ENCODE data around the gene MBTPS1.

DNA sequence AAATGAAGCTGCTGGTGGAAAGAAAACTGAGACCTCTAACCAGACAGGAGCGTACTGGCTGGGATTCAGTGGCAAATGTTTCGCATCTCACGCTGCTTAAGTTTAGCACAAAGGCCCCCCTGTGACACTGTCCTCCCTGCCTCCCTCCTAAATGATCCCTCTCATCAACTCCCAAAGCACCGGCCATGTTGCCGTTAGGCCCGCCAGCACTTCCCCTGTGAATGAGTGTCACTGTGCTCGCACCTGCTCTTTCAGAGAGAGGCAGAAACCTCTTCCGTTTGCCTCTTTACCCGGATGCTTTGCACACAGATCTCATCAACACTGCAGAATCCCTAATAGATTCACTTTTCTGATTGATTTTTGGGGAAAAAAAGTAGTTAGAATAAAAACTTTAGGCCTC is 26.5 kb downstream of the MBTPS1 start:
- TF ChIP-seq, protein P1, sequence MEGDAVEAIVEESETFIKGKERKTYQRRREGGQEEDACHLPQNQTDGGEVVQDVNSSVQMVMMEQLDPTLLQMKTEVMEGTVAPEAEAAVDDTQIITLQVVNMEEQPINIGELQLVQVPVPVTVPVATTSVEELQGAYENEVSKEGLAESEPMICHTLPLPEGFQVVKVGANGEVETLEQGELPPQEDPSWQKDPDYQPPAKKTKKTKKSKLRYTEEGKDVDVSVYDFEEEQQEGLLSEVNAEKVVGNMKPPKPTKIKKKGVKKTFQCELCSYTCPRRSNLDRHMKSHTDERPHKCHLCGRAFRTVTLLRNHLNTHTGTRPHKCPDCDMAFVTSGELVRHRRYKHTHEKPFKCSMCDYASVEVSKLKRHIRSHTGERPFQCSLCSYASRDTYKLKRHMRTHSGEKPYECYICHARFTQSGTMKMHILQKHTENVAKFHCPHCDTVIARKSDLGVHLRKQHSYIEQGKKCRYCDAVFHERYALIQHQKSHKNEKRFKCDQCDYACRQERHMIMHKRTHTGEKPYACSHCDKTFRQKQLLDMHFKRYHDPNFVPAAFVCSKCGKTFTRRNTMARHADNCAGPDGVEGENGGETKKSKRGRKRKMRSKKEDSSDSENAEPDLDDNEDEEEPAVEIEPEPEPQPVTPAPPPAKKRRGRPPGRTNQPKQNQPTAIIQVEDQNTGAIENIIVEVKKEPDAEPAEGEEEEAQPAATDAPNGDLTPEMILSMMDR (IDR thresholded peaks at IDR 0.05): no peak
- no peak for TF ChIP-seq POLR2A (IDR thresholded peaks at IDR 0.05)

Measured in ovary (tissue), 3 donors.